COLO829 (cell line): Measurements from ENCODE around the gene DCDC2C.
A peak's percentile ranks its signal among the peaks of the same experiment; 100 is the strongest.
"Not testable (repeated sequence)": the region's sequence is repeated elsewhere in the genome, so short reads cannot be mapped to it uniquely, and the experiment has no call there.

Experiments used
- DNase-seq: peaks from one replicate; pipeline ENCODE4 v3.0.0; 2012; ENCODE audit warnings: low spot score

The DCDC2C gene

GRCh38 chr2:3703236-3703756, at the start of gene DCDC2C:
Gene DCDC2C (plus strand): TSS chr2:3703575. CDS start chr2:3703752, 177 bp downstream.
- DNase-seq: no peak

GRCh38 chr2:3654011-3654410, 49.4 kb upstream of the DCDC2C start:
- DNase-seq: no peak

- no peak for DNase-seq
Measured at GRCh38 chr2:3654531-3655225, 48.7 kb upstream of the DCDC2C start.

- DNase-seq: no peak
Measured at GRCh38 chr2:3655871-3656761, 47.3 kb upstream of the DCDC2C start.

GRCh38 chr2:3656762-3657721, 46.3 kb upstream of the DCDC2C start:
- DNase-seq: peak; percentile 32

- no peak for DNase-seq
Measured at GRCh38 chr2:3657881-3658280, 45.5 kb upstream of the DCDC2C start, which contains the start of gene ALLC. Gene ALLC (plus strand): TSS chr2:3658200. CDS start chr2:3671158, 12,958 bp downstream.

- DNase-seq: no peak
Measured at GRCh38 chr2:3659447-3660432, 43.6 kb upstream of the DCDC2C start.

GRCh38 chr2:3660640-3661039, 42.7 kb upstream of the DCDC2C start:
- DNase-seq: not testable (repeated sequence)

- DNase-seq: no peak
Measured at GRCh38 chr2:3661149-3661660, 42.2 kb upstream of the DCDC2C start.

GRCh38 chr2:3662239-3662638, 41.1 kb upstream of the DCDC2C start:
- no peak for DNase-seq

GRCh38 chr2:3664118-3664517, 39.3 kb upstream of the DCDC2C start:
- no peak for DNase-seq

- no peak for DNase-seq
Measured at GRCh38 chr2:3664925-3665324, 38.5 kb upstream of the DCDC2C start.

- no peak for DNase-seq
Measured at GRCh38 chr2:3665886-3666612, 37.3 kb upstream of the DCDC2C start.

GRCh38 chr2:3666613-3666975, 36.8 kb upstream of the DCDC2C start:
- no peak for DNase-seq

- no peak for DNase-seq
Measured at GRCh38 chr2:3667151-3667631, 36.2 kb upstream of the DCDC2C start.

- no peak for DNase-seq
Measured at GRCh38 chr2:3669656-3670055, 33.7 kb upstream of the DCDC2C start.

- no peak for DNase-seq
Measured at GRCh38 chr2:3670376-3670775, 33.0 kb upstream of the DCDC2C start.

- DNase-seq: no peak
Measured at GRCh38 chr2:3670941-3671340, 32.4 kb upstream of the DCDC2C start.

- DNase-seq: no peak
Measured at GRCh38 chr2:3672861-3673678, 30.3 kb upstream of the DCDC2C start.
